AG04449 (cell line): ENCODE results near the gene NUP210.
"Not testable (repeated sequence)": the region's sequence is repeated elsewhere in the genome, so short reads cannot be mapped to it uniquely, and the experiment has no call there.

Experiments
- CTCF ChIA-PET: fragments of 350-600 bp; formaldehyde crosslinking; extraction: SDS; loops from one replicate; lab custom pipeline; 2021; ENCODE audit warnings: antibody characterized with exemption; lab: Yijun Ruan, JAX
- POLR2A ChIA-PET: fragments of 400-600, 350-600 bp; formaldehyde crosslinking; extraction: SDS; loops from one replicate; lab custom pipeline; 2020; ENCODE audit warnings: antibody characterized with exemption, inconsistent platforms; lab: Yijun Ruan, JAX
- DNase-seq: peaks from one replicate; pipeline ENCODE4 v3.0.0-alpha.2; 2010; ENCODE audit warnings: low read depth, low spot score
- H3K4me3 ChIP-seq: 2 replicates; pipeline ENCODE4 v1.5.1; 2011; ENCODE audit warnings: low read depth, mild to moderate bottlenecking, control low read depth, low read length
- CTCF ChIP-seq: IDR thresholded peaks from one replicate; pipeline ENCODE4 v1.5.1; 2011; ENCODE audit warnings: mild to moderate bottlenecking, moderate library complexity, low read length, control low read depth, inconsistent platforms; ENCODE audit not compliant: insufficient read depth; ENCODE audit errors: missing control alignments

The NUP210 gene

GRCh38 chr3:13455644-13456043, 35.5 kb upstream of the NUP210 start:
- no peak overlapping the region for H3K4me3 ChIP-seq
- TF ChIP-seq CTCF = no peak
- POLR2A ChIA-PET = no interaction called here
- CTCF ChIA-PET = interaction anchor here (1.4 to 4.5 kb wide), 4 partner anchors 7 to 364 kb away, joined by 4 to 40 read pairs (median 21); no protein-coding TSS in a partner anchor
- no peak for DNase-seq

GRCh38 chr3:13452490-13453335, 32.6 kb upstream of the NUP210 start:
- no peak for DNase-seq
- peak overlapping the region; percentile 18; the same call in 1 of the 2 replicates for H3K4me3 ChIP-seq
- ChIA-PET POLR2A (interaction anchor here (1.3 kb wide), 1 partner anchor 27 kb away, joined by 4 read pairs; the partner anchor contains the start of gene HDAC11), CTCF (interaction anchor here (0.6 to 4.5 kb wide), 49 partner anchors 10 to 487 kb away, joined by 3 to 146 read pairs (median 4); partner anchors contain the start of gene HDAC11)
- TF ChIP-seq CTCF = peak; percentile 49

- POLR2A ChIA-PET = no interaction called here
- TF ChIP-seq CTCF = no peak
- CTCF ChIA-PET = interaction anchor here (0.7 to 4.5 kb wide), 18 partner anchors 12 to 467 kb away, joined by 3 to 146 read pairs (median 6); partner anchors contain the start of gene HDAC11
- peak overlapping the region; percentile 68 for H3K4me3 ChIP-seq
- no peak for DNase-seq
Measured at GRCh38 chr3:13451301-13451673, 31.2 kb upstream of the NUP210 start.

GRCh38 chr3:13442882-13443281, 22.8 kb upstream of the NUP210 start:
- POLR2A ChIA-PET, DNase-seq: not testable (repeated sequence)
- CTCF ChIA-PET = interaction anchor here (1.1 kb wide), 1 partner anchor 10 kb away, joined by 3 read pairs; no protein-coding TSS in a partner anchor

GRCh38 chr3:13440204-13440817, 20.2 kb upstream of the NUP210 start:
- CTCF ChIA-PET = interaction anchor here (1.1 to 1.4 kb wide), 3 partner anchors 13 to 349 kb away, joined by 3 to 5 read pairs (median 5); no protein-coding TSS in a partner anchor
- POLR2A ChIA-PET = no interaction called here
- no peak for TF ChIP-seq CTCF

More at GRCh38 chr3:13442882-13443281, 22.8 kb upstream of the NUP210 start:
- not testable (repeated sequence) for H3K4me3 ChIP-seq

GRCh38 chr3:13436213-13436612, 16.1 kb upstream of the NUP210 start:
- POLR2A ChIA-PET = not testable (repeated sequence)

More at GRCh38 chr3:13440204-13440817, 20.2 kb upstream of the NUP210 start:
- DNase-seq = no peak
- H3K4me3 ChIP-seq = no peak overlapping the region

GRCh38 chr3:13433912-13434311, 13.8 kb upstream of the NUP210 start:
- TF ChIP-seq CTCF = no peak
- DNase-seq = no peak
- no peak overlapping the region for H3K4me3 ChIP-seq
- CTCF ChIA-PET = interaction anchor here (1.4 kb wide), 1 partner anchor 19 kb away, joined by 8 read pairs; no protein-coding TSS in a partner anchor
- POLR2A ChIA-PET = no interaction called here

More at GRCh38 chr3:13436213-13436612, 16.1 kb upstream of the NUP210 start:
- CTCF ChIA-PET, H3K4me3 ChIP-seq, DNase-seq: not testable (repeated sequence)
